K562 (cell line): ENCODE measurements around the gene DDIT4L. TPM values are rescaled to one million over a fixed set of nuclear protein-coding genes. Genes with fewer than 3 reads are reported as not detected.

Source experiments
- ATAC-seq: fragments of 200-7000 bp; cut with Tn5 transposase; 3 replicates; pipeline ENCODE4 v1.9.1; 2020; ENCODE audit warnings: moderate library complexity
- BruUV-seq: library from RNA; stranded (reverse); fragments of 400-500 nt; replicated peaks from 2 replicates; lab custom pipeline; 2021; lab: Mats Ljungman, UMichigan
- CTCF ChIA-PET: fragments of 300-600 bp; formaldehyde crosslinking; extraction: SDS; loops from one replicate; lab custom pipeline; 2021; ENCODE audit warnings: low intra/inter-chr PET ratio; lab: Yijun Ruan, JAX
- POLR2A ChIA-PET: fragments of 300-600, 350-650 bp; sonication (Branson Sonifier 250); formaldehyde crosslinking; extraction: SDS; loops from one replicate; lab custom pipeline; 2021; ENCODE audit warnings: antibody characterized with exemption, inconsistent platforms; lab: Yijun Ruan, JAX
- DNase-seq, 4 experiments: peaks; one replicate each; pipeline versions ENCODE4 v3.0.0 to v3.0.0-alpha.2; 2011 to 2018; ENCODE audit warnings: low spot score in 3 of 4, mixed read lengths in 3 of 4; ENCODE audit errors: extremely low read depth in 1 of 4
- FAIRE-seq: peaks from 2 replicates; lab custom pipeline; 2011; peaks lifted over from hg19 to GRCh38; lab: Jason Lieb, UNC
- H2AFZ ChIP-seq: 2 replicates; pipeline ENCODE4 v1.6.0; 2011; ENCODE audit warnings: low read depth, low read length, control low read depth, inconsistent platforms
- H3K27ac ChIP-seq: fragments of 200-600 bp; 3 replicates; pipeline ENCODE4 v1.8.0; 2011; ENCODE audit warnings: low read depth, mild to moderate bottlenecking, control low read depth, inconsistent platforms, low read length, moderate library complexity, mixed read lengths; ENCODE audit errors: extremely low read depth
- H3K27me3 ChIP-seq, 2 experiments: fragments of 300-600 bp in 1 of 2; 2 replicates in 1 of 2; 3 replicates in 1 of 2; pipeline versions ENCODE4 v1.6.0 to v1.8.0; 2011; ENCODE audit warnings: inconsistent platforms in 2 of 2, low read length in 2 of 2, mild to moderate bottlenecking in 1 of 2, mixed read lengths in 1 of 2, moderate library complexity in 1 of 2; ENCODE audit not compliant: control insufficient read depth in 2 of 2, insufficient read depth in 2 of 2
- H3K36me3 ChIP-seq: fragments of 300-600 bp; 3 replicates; pipeline ENCODE4 v1.8.0; 2011; ENCODE audit warnings: mild to moderate bottlenecking, low read length, inconsistent platforms; ENCODE audit not compliant: control insufficient read depth, insufficient read depth
- H3K4me1 ChIP-seq, 2 experiments: fragments of 200-600 bp in 1 of 2; replicated peaks in 1 of 2; 2 replicates in 1 of 2; 3 replicates in 1 of 2; pipeline versions ENCODE4 v1.5.1 to v1.8.0; 2011; ENCODE audit warnings: inconsistent platforms in 2 of 2, low read length in 2 of 2, mild to moderate bottlenecking in 1 of 2, mixed read lengths in 1 of 2, moderate library complexity in 1 of 2; ENCODE audit not compliant: control insufficient read depth in 2 of 2, insufficient read depth in 2 of 2
- H3K4me2 ChIP-seq: 2 replicates; pipeline ENCODE4 v1.6.1; 2011; ENCODE audit warnings: low read length, control low read depth, inconsistent platforms, mixed read lengths; ENCODE audit not compliant: insufficient read depth
- H3K4me3 ChIP-seq: fragments of 200-600 bp; sonication (generic), shearing (Covaris generic); 2 replicates; pipeline ENCODE4 v1.5.1; 2016; ENCODE audit warnings: control low read depth, inconsistent platforms
- H3K79me2 ChIP-seq: fragments of 200-600 bp; 3 replicates; pipeline ENCODE4 v1.8.0; 2011; ENCODE audit warnings: low read length, inconsistent platforms; ENCODE audit not compliant: control insufficient read depth, insufficient read depth
- H3K9ac ChIP-seq, 2 experiments: 2 replicates each; pipeline versions ENCODE4 v1.6.0 to v1.6.1; 2011; ENCODE audit warnings: low read depth in 2 of 2, low read length in 2 of 2, control low read depth in 1 of 2, inconsistent platforms in 1 of 2, mild to moderate bottlenecking in 1 of 2, mixed read lengths in 1 of 2; ENCODE audit not compliant: insufficient read depth in 1 of 2
- H3K9me1 ChIP-seq: one replicate; pipeline ENCODE4 v1.6.0; 2011; ENCODE audit warnings: inconsistent platforms, mild to moderate bottlenecking, low read length, moderate library complexity; ENCODE audit not compliant: control insufficient read depth, insufficient read depth
- H3K9me3 ChIP-seq: replicated peaks from 2 replicates; pipeline ENCODE4 v1.5.1; 2011; ENCODE audit warnings: low read depth, low read length, inconsistent platforms; ENCODE audit not compliant: control insufficient read depth, insufficient read depth
- H4K20me1 ChIP-seq: replicated peaks from 2 replicates; pipeline ENCODE4 v1.6.1; 2011; ENCODE audit warnings: low read length, inconsistent platforms, mixed read lengths; ENCODE audit not compliant: control insufficient read depth, insufficient read depth
- ADNP ChIP-seq: fragments of 200-800 bp; sonication (Bioruptor generic); IDR thresholded peaks from 2 replicates; pipeline ENCODE4 v1.6.1; 2016; ENCODE audit warnings: missing genetic modification characterization, missing compliant biosample characterization
- CBX3 ChIP-seq, 2 experiments: IDR thresholded peaks; 1 replicate in 1 of 2; 2 replicates in 1 of 2; pipeline ENCODE4 v1.6.1; 2012; ENCODE audit warnings: inconsistent platforms in 2 of 2, low read length in 2 of 2, borderline replicate concordance in 1 of 2, control low read depth in 1 of 2
- CSDE1 ChIP-seq, 2 experiments: fragments of 450-650 bp; IDR thresholded peaks; 2 replicates each; pipeline ENCODE4 v1.6.1; 2016; ENCODE audit warnings: mild to moderate bottlenecking in 1 of 2
- E2F1 ChIP-seq: sonication (generic); formaldehyde crosslinking; IDR thresholded peaks from 2 replicates; pipeline ENCODE4 v1.8.1; 2023; ENCODE audit warnings: mild to moderate bottlenecking, missing genetic modification reagents, moderate library complexity
- FOXJ3 ChIP-seq: sonication (generic); formaldehyde crosslinking; IDR thresholded peaks from 2 replicates; pipeline ENCODE4 v1.4.0; 2020; ENCODE audit warnings: mild to moderate bottlenecking, missing genetic modification reagents
- KDM4B ChIP-seq, 2 experiments: fragments of 450-650 bp in 1 of 2; sonication (generic) in 1 of 2; IDR thresholded peaks; 2 replicates each; pipeline ENCODE4 v1.6.1; 2016 to 2017; ENCODE audit warnings: borderline replicate concordance in 2 of 2, antibody characterized with exemption in 1 of 2, low read depth in 1 of 2, mild to moderate bottlenecking in 1 of 2
- MCM3 ChIP-seq: fragments of 450-650 bp; IDR thresholded peaks from 2 replicates; pipeline ENCODE4 v1.6.1; 2016
- NR2F6 ChIP-seq: fragments of 450-650 bp; formaldehyde crosslinking; IDR thresholded peaks from 2 replicates; pipeline ENCODE4 v1.4.0; 2020; ENCODE audit warnings: mild to moderate bottlenecking
- PKNOX1 ChIP-seq: fragments of 450-650 bp; IDR thresholded peaks from 2 replicates; pipeline ENCODE4 v1.6.1; 2016
- RBM15 ChIP-seq: fragments of 200-400 bp; formaldehyde crosslinking; IDR thresholded peaks from 2 replicates; pipeline ENCODE4 v1.6.1; 2018; ENCODE audit warnings: mild to moderate bottlenecking, low read length, moderate library complexity; ENCODE audit not compliant: insufficient read depth
- SP1 ChIP-seq: sonication (generic); formaldehyde crosslinking; IDR thresholded peaks from 2 replicates; pipeline ENCODE4 v1.8.1; 2022; ENCODE audit warnings: mild to moderate bottlenecking, missing genetic modification reagents
- TFE3 ChIP-seq: fragments of 450-650 bp; formaldehyde crosslinking; IDR thresholded peaks from 2 replicates; pipeline ENCODE4 v1.4.0; 2020; ENCODE audit warnings: mild to moderate bottlenecking, mixed read lengths
- XRCC5 ChIP-seq: fragments of 200-400 bp; formaldehyde crosslinking; IDR thresholded peaks from 2 replicates; pipeline ENCODE4 v1.6.1; 2017; ENCODE audit warnings: low read depth, mild to moderate bottlenecking, low read length
- YBX1 ChIP-seq: fragments of 450-650 bp; IDR thresholded peaks from 2 replicates; pipeline ENCODE4 v1.7.1; 2016; ENCODE audit warnings: mild to moderate bottlenecking
- ZNF197 ChIP-seq: fragments of 200-800 bp; sonication (Bioruptor generic); IDR thresholded peaks from 2 replicates; pipeline ENCODE4 v1.6.1; 2016; ENCODE audit warnings: low read depth, missing genetic modification characterization, missing compliant biosample characterization
- ZNF253 ChIP-seq: fragments of 250-450 bp; sonication (Bioruptor Pico); conservative IDR thresholded peaks from 2 replicates; pipeline ENCODE4 v1.6.1; 2021; ENCODE audit warnings: mild to moderate bottlenecking
- WGBS: fragments of 100-300 bp; shearing (Covaris generic); methylation state at CpG from one replicate; pipeline ENCODE4 v1.1.6; 2016; ENCODE audit warnings: low coverage, mixed read lengths; ENCODE audit not compliant: insufficient coverage; ENCODE audit errors: missing lambda C conversion rate; 5-methylcytosine and 5-hydroxymethylcytosine counted together
- in situ Hi-C: fragments of 300-500 bp; cut with MboI; formaldehyde crosslinking; loops from 4 replicates; pipeline ENCODE4 v1.15.0; 2018; ENCODE audit warnings: inconsistent platforms, mixed read lengths
- intact Hi-C: fragments of 100-400 bp; cut with micrococcal nuclease; formaldehyde crosslinking; loops from 2 replicates; pipeline ENCODE4 v1.14.2; 2022
- polyA plus RNA-seq, 8 experiments: library from polyadenylated mRNA; depleted of rRNA in 4 of 8; stranded (reverse) in 5 of 8; unstranded in 3 of 8; fragments of >200 nt; fragmentation: Nextera tagmentation in 2 of 8; fragmentation: Illumina TruSeq in 1 of 8; extraction: Ambion mirVana in 2 of 8; extraction: Trizol in 1 of 8; gene quantifications; 2 replicates each; pipeline versions ENCODE4 v1.2.1 to v1.2.3, GENCODE V29; 2011 to 2014; ENCODE audit warnings: inconsistent platforms in 1 of 8, missing spikeins in 1 of 8
- total RNA-seq, 7 experiments: library from RNA; depleted of rRNA in 6 of 7; stranded (reverse); fragments of >200 nt in 6 of 7; fragmentation: Illumina TruSeq in 2 of 7; extraction: Trizol in 2 of 7; gene quantifications; 2 replicates each; pipeline versions ENCODE4 v1.2.1 to v1.2.3, GENCODE V29; 2011 to 2021; ENCODE audit warnings: low replicate concordance in 1 of 7

The DDIT4L gene
- total and polyA plus RNA-seq, 9 of the 15 experiments (the other 6 are each of a cell fraction or from before 2014, with no cell fraction given) = not detected

- no peak for TF ChIP-seq XRCC5
- no peak for TF ChIP-seq SP1 (CRISPR knock-in tag)
- no peak for TF ChIP-seq YBX1
- TF ChIP-seq RBM15 = no peak
- no peak for TF ChIP-seq E2F1 (CRISPR knock-in tag)
- TF ChIP-seq MCM3 = no peak
- no peak for TF ChIP-seq FOXJ3 (CRISPR knock-in tag)
These were observed 24.5 kb downstream of the DDIT4L start (continued) for GRCh38 chr4:100165809-100166208.

- Histone ChIP-seq H3K9ac (no peak overlapping the region), H3K36me3 (no peaks in the 10 kb centered on the region), H3K9me1 (no peaks in the 10 kb centered on the region), H3K4me3 (no peak overlapping the region), H3K27ac (no peak overlapping the region), H3K27me3 (no peaks in the 10 kb centered on the region), H3K4me1 (no peaks in the 10 kb centered on the region), H3K79me2 (no peaks in the 10 kb centered on the region), H3K9me3 (no peaks in the 10 kb centered on the region), H3K4me2 (no peak overlapping the region), H2AFZ (no peak overlapping the region), H4K20me1 (no peaks in the 10 kb centered on the region)
- POLR2A ChIA-PET = no interaction called here
- BruUV-seq = no TSS peak
- DNase-seq (no peak), FAIRE-seq (no peak), ATAC-seq (no peak)
- 0% methylated on average over 6 of the region's 6 CpGs for WGBS
- intact Hi-C loops = no loop called here
- in situ Hi-C loops = no loop called here
- CTCF ChIA-PET = no interaction called here
- TF ChIP-seq ZNF197 (CRISPR knock-in tag) = no peak
- TF ChIP-seq CSDE1 (IDR thresholded peaks at IDR 0.05) = no peak
- no peak for TF ChIP-seq ADNP (tag)
- TF ChIP-seq PKNOX1 = no peak
- TF ChIP-seq KDM4B (IDR thresholded peaks at IDR 0.05; ENCODE audit: borderline replicate concordance in 2 of 2, low read depth in 1 of 2) = no peak
- TF ChIP-seq NR2F6 (CRISPR knock-in tag) = no peak
- no peak for TF ChIP-seq ZNF253 (CRISPR knock-in tag)
- no peak for TF ChIP-seq CBX3 (IDR thresholded peaks at IDR 0.05; ENCODE audit: borderline replicate concordance in 1 of 2, low read length in 2 of 2)
- no peak for TF ChIP-seq TFE3 (CRISPR knock-in tag)
These were observed 25.2 kb downstream of the DDIT4L start for GRCh38 chr4:100164808-100165760.
